Trophoblast cell (in vitro differentiated cells and primary cell): ENCODE data around the gene ACSL1.

ENCODE experiments used
- DNase-seq, 2 donors: peaks; one replicate each; pipeline ENCODE4 v3.0.0-alpha.2; 2016
- H2AFZ ChIP-seq: 2 replicates; pipeline ENCODE4 v1.6.1; 2013; ENCODE audit warnings: low read length, moderate library complexity, mild to moderate bottlenecking; ENCODE audit not compliant: insufficient read depth, poor library complexity
- H2AK5ac ChIP-seq: 2 replicates; pipeline ENCODE4 v1.6.1; 2013; ENCODE audit warnings: mild to moderate bottlenecking, low read length
- H2BK120ac ChIP-seq: 2 replicates; pipeline ENCODE4 v1.6.1; 2013; ENCODE audit warnings: low read length, mild to moderate bottlenecking, moderate library complexity; ENCODE audit not compliant: insufficient read depth, poor library complexity
- H2BK12ac ChIP-seq: 2 replicates; pipeline ENCODE4 v1.6.1; 2013; ENCODE audit warnings: mild to moderate bottlenecking, low read length, moderate library complexity
- H2BK5ac ChIP-seq: 2 replicates; pipeline ENCODE4 v1.6.1; 2013; ENCODE audit warnings: low read length, low read depth, moderate library complexity, mild to moderate bottlenecking; ENCODE audit not compliant: poor library complexity
- H3K14ac ChIP-seq: 2 replicates; pipeline ENCODE4 v1.6.1; 2013; ENCODE audit warnings: mild to moderate bottlenecking, low read length
- H3K18ac ChIP-seq: 2 replicates; pipeline ENCODE4 v1.6.1; 2013; ENCODE audit warnings: mild to moderate bottlenecking, low read length
- H3K23ac ChIP-seq: 2 replicates; pipeline ENCODE4 v1.6.1; 2013; ENCODE audit warnings: low read length
- H3K27ac ChIP-seq: 2 replicates; pipeline ENCODE4 v1.5.1; 2013; ENCODE audit warnings: low read depth, mild to moderate bottlenecking, inconsistent platforms, low read length, moderate library complexity
- H3K27me3 ChIP-seq: 2 replicates; pipeline ENCODE4 v1.6.1; 2013; ENCODE audit warnings: inconsistent platforms, mild to moderate bottlenecking, low read length, moderate library complexity; ENCODE audit not compliant: insufficient read depth
- H3K36me3 ChIP-seq, 2 experiments: 1 replicate in 1 of 2; 2 replicates in 1 of 2; pipeline ENCODE4 v1.6.1; 2013; ENCODE audit warnings: low read length in 2 of 2, mild to moderate bottlenecking in 2 of 2, moderate library complexity in 1 of 2; ENCODE audit not compliant: insufficient read depth in 2 of 2, control insufficient read depth in 1 of 2
- H3K4ac ChIP-seq: 2 replicates; pipeline ENCODE4 v1.6.1; 2013; ENCODE audit warnings: low read depth, mild to moderate bottlenecking, low read length, moderate library complexity
- H3K4me1 ChIP-seq, 2 experiments: 1 replicate in 1 of 2; 2 replicates in 1 of 2; pipeline ENCODE4 v1.6.1; 2013; ENCODE audit warnings: low read length in 2 of 2, mild to moderate bottlenecking in 2 of 2, moderate library complexity in 1 of 2; ENCODE audit not compliant: insufficient read depth in 2 of 2, control insufficient read depth in 1 of 2
- H3K4me2 ChIP-seq: 2 replicates; pipeline ENCODE4 v1.6.1; 2013; ENCODE audit warnings: inconsistent platforms, mild to moderate bottlenecking, low read length, moderate library complexity
- H3K4me3 ChIP-seq: 2 replicates; pipeline ENCODE4 v1.5.1; 2013; ENCODE audit warnings: mild to moderate bottlenecking, low read depth, low read length, inconsistent platforms
- H3K79me1 ChIP-seq: one replicate; pipeline ENCODE4 v1.6.1; 2013; ENCODE audit warnings: low read length
- H3K79me2 ChIP-seq: 2 replicates; pipeline ENCODE4 v1.6.1; 2013; ENCODE audit warnings: low read length, mild to moderate bottlenecking; ENCODE audit not compliant: control insufficient read depth, insufficient read depth, poor library complexity
- H3K9ac ChIP-seq: 2 replicates; pipeline ENCODE4 v1.6.1; 2013; ENCODE audit warnings: mild to moderate bottlenecking, low read length
- H3K9me3 ChIP-seq: 2 replicates; pipeline ENCODE4 v1.6.1; 2013; ENCODE audit warnings: low read depth, mild to moderate bottlenecking, control low read depth, inconsistent platforms, low read length; ENCODE audit not compliant: insufficient read depth
- H4K12ac ChIP-seq: 2 replicates; pipeline ENCODE4 v1.6.1; 2013; ENCODE audit warnings: low read depth, mild to moderate bottlenecking, low read length, moderate library complexity
- H4K8ac ChIP-seq: 2 replicates; pipeline ENCODE4 v1.6.1; 2013; ENCODE audit warnings: low read depth, mild to moderate bottlenecking, low read length, moderate library complexity
- H4K91ac ChIP-seq: one replicate; pipeline ENCODE4 v1.6.1; 2013; ENCODE audit warnings: low read depth, mild to moderate bottlenecking, low read length, moderate library complexity
- WGBS: extraction: QIAGEN DNeasy Blood & Tissue Kit; methylation state at CpG from one replicate; pipeline ENCODE4 v1.1.7; 2013; ENCODE audit warnings: missing lambda C conversion rate; ENCODE audit not compliant: insufficient read length, insufficient coverage; ENCODE audit errors: extremely low coverage; 5-methylcytosine and 5-hydroxymethylcytosine counted together

The ACSL1 gene

GRCh38 chr4:184812199-184812542, 13.6 kb downstream of the ACSL1 start:
- H3K4ac ChIP-seq, result no peak overlapping the region
- no peak overlapping the region for H3K14ac ChIP-seq
- WGBS, result no CpG with 5 or more reads among the region's 6 CpGs
- no peaks in the 10 kb centered on the region for H3K27me3 ChIP-seq
- no peak overlapping the region for H3K23ac ChIP-seq
- H3K27ac ChIP-seq, result no peak overlapping the region
- H3K9me3 ChIP-seq, result no peaks in the 10 kb centered on the region
- no peak for DNase-seq
- H3K4me3 ChIP-seq, result no peak overlapping the region
- no peak overlapping the region for H2AK5ac ChIP-seq
- H4K8ac ChIP-seq, result no peak overlapping the region
- H3K18ac ChIP-seq, result no peak overlapping the region
- no peak overlapping the region for H2AFZ ChIP-seq
- no peak overlapping the region for H2BK12ac ChIP-seq
- no peak overlapping the region for H2BK120ac ChIP-seq
- H3K4me1 ChIP-seq, result peaks cover 17 to 28% of the 10 kb centered on the region in 2 experiments
- no peaks in the 10 kb centered on the region for H3K36me3 ChIP-seq
- no peak overlapping the region for H3K4me2 ChIP-seq
- H4K12ac ChIP-seq, result no peak overlapping the region
- peaks cover 2% of the 10 kb centered on the region for H3K79me1 ChIP-seq
- no peak overlapping the region for H3K9ac ChIP-seq
- H2BK5ac ChIP-seq, result no peak overlapping the region
- H4K91ac ChIP-seq, result no peak overlapping the region
- H3K79me2 ChIP-seq, result peaks cover 4% of the 10 kb centered on the region

GRCh38 chr4:184811526-184812198, 14.1 kb downstream of the ACSL1 start:
- Histone ChIP-seq H3K4me1 (peaks cover 17 to 28% of the 10 kb centered on the region in 2 experiments), H2AFZ (no peak overlapping the region), H3K4me3 (no peak overlapping the region), H2BK120ac (no peak overlapping the region), H3K4me2 (no peak overlapping the region), H3K79me1 (peaks cover 2% of the 10 kb centered on the region), H3K27ac (no peak overlapping the region), H3K79me2 (peaks cover 4% of the 10 kb centered on the region), H4K12ac (no peak overlapping the region), H2AK5ac (no peak overlapping the region), H3K4ac (no peak overlapping the region), H4K91ac (no peak overlapping the region), H3K18ac (no peak overlapping the region), H2BK12ac (peak overlapping the region; percentile 52), H3K27me3 (no peaks in the 10 kb centered on the region), H3K14ac (no peak overlapping the region), H4K8ac (no peak overlapping the region), H3K9ac (no peak overlapping the region), H3K9me3 (no peaks in the 10 kb centered on the region), H2BK5ac (no peak overlapping the region), H3K36me3 (no peaks in the 10 kb centered on the region), H3K23ac (no peak overlapping the region)
- DNase-seq, result no peak
- WGBS, result no CpG with 5 or more reads among the region's 8 CpGs

- Histone ChIP-seq H3K79me2 (peaks cover 4% of the 10 kb centered on the region), H3K4me2 (no peak overlapping the region), H3K9ac (no peak overlapping the region), H3K9me3 (no peaks in the 10 kb centered on the region), H3K27ac (no peak overlapping the region), H3K79me1 (peaks cover 2% of the 10 kb centered on the region), H3K4ac (no peak overlapping the region), H2AFZ (peak overlapping the region; percentile 45), H3K23ac (no peak overlapping the region), H2AK5ac (peak overlapping the region; percentile 22), H3K4me1 (peaks cover 12 to 28% of the 10 kb centered on the region in 2 experiments), H4K91ac (no peak overlapping the region), H3K4me3 (no peak overlapping the region), H3K18ac (peak overlapping the region; percentile 64), H2BK5ac (no peak overlapping the region), H3K36me3 (no peaks in the 10 kb centered on the region), H2BK120ac (no peak overlapping the region), H4K8ac (no peak overlapping the region), H3K14ac (no peak overlapping the region), H4K12ac (no peak overlapping the region), H3K27me3 (no peaks in the 10 kb centered on the region), H2BK12ac (no peak overlapping the region)
- no CpG with 5 or more reads among the region's 10 CpGs for WGBS
- DNase-seq, result no peak
Measured at GRCh38 chr4:184810720-184811119, 15.0 kb downstream of the ACSL1 start.

- Histone ChIP-seq H3K79me2 (peaks cover 4% of the 10 kb centered on the region), H3K4me2 (no peak overlapping the region), H3K36me3 (no peaks in the 10 kb centered on the region), H3K9ac (no peak overlapping the region), H3K18ac (no peak overlapping the region), H2BK12ac (no peak overlapping the region), H2BK5ac (no peak overlapping the region), H3K23ac (no peak overlapping the region), H3K4me3 (no peak overlapping the region), H2AK5ac (no peak overlapping the region), H4K12ac (no peak overlapping the region), H3K9me3 (no peaks in the 10 kb centered on the region), H3K79me1 (peaks cover 2% of the 10 kb centered on the region), H3K14ac (no peak overlapping the region), H2AFZ (no peak overlapping the region), H4K8ac (no peak overlapping the region), H3K27me3 (no peaks in the 10 kb centered on the region), H3K27ac (no peak overlapping the region), H3K4me1 (peaks cover 8 to 23% of the 10 kb centered on the region in 2 experiments), H2BK120ac (no peak overlapping the region), H3K4ac (no peak overlapping the region), H4K91ac (no peak overlapping the region)
- DNase-seq, result no peak
- no CpG with 5 or more reads among the region's 1 CpG for WGBS
Measured at GRCh38 chr4:184808713-184809050, 17.1 kb downstream of the ACSL1 start.
